Renal pelvis (tissue), 4 donors: Measurements from ENCODE around the gene MEIKIN. TPM values are rescaled to one million over a fixed set of nuclear protein-coding genes. Genes with fewer than 3 reads are reported as not detected.
"Not testable (repeated sequence)": the region's sequence is repeated elsewhere in the genome, so short reads cannot be mapped to it uniquely, and the experiment has no call there.

Experiments used
- DNase-seq: peaks from one replicate; pipeline ENCODE4 v3.0.0-alpha.2; 2013
- polyA plus RNA-seq, 3 donors: library from polyadenylated mRNA; unstranded; fragments of 120-200 nt; gene quantifications; one replicate each; pipeline ENCODE4 v1.2.1, GENCODE V29; 2013; ENCODE audit not compliant: insufficient read length in 3 of 3

Gene MEIKIN
- polyA plus RNA-seq, 3 donors = not detected

- DNase-seq = no peak
Observed at GRCh38 chr5:131812371-131813160, 132.9 kb downstream of the MEIKIN start.

GRCh38 chr5:131810510-131811249, 134.8 kb downstream of the MEIKIN start:
- peak; percentile 2 for DNase-seq

GRCh38 chr5:131796793-131797693, 148.4 kb downstream of the MEIKIN start, which contains the start of gene FNIP1:
FNIP1 (minus strand) TSS chr5:131797017; CDS start chr5:131796921, 96 bp downstream.
- DNase-seq = peak; percentile 98

- peak; percentile 54 for DNase-seq
Observed at GRCh38 chr5:131795879-131796792, 149.3 kb downstream of the MEIKIN start.

- no peak for DNase-seq
Observed at GRCh38 chr5:131795228-131795627, 150.2 kb downstream of the MEIKIN start.

GRCh38 chr5:131794586-131794985, 150.9 kb downstream of the MEIKIN start:
- no peak for DNase-seq

GRCh38 chr5:131792896-131793295, 152.6 kb downstream of the MEIKIN start:
- DNase-seq = no peak

GRCh38 chr5:131791866-131792265, 153.6 kb downstream of the MEIKIN start:
- DNase-seq = no peak

- no peak for DNase-seq
Observed at GRCh38 chr5:131790550-131790949, 154.9 kb downstream of the MEIKIN start.

- DNase-seq = no peak
Observed at GRCh38 chr5:131789765-131790164, 155.7 kb downstream of the MEIKIN start.

GRCh38 chr5:131787736-131788135, 157.7 kb downstream of the MEIKIN start:
- no peak for DNase-seq

GRCh38 chr5:131786900-131787692, 158.4 kb downstream of the MEIKIN start:
- DNase-seq = no peak

- no peak for DNase-seq
Observed at GRCh38 chr5:131786036-131786435, 159.4 kb downstream of the MEIKIN start.

- DNase-seq = no peak
Observed at GRCh38 chr5:131783874-131784273, 161.6 kb downstream of the MEIKIN start.

GRCh38 chr5:131783357-131783756, 162.1 kb downstream of the MEIKIN start:
- no peak for DNase-seq

GRCh38 chr5:131782717-131783116, 162.7 kb downstream of the MEIKIN start:
- DNase-seq = no peak

- not testable (repeated sequence) for DNase-seq
Observed at GRCh38 chr5:131778141-131778540, 167.3 kb downstream of the MEIKIN start.

- DNase-seq = no peak
Observed at GRCh38 chr5:131776450-131776849, 169.0 kb downstream of the MEIKIN start.

- no peak for DNase-seq
Observed at GRCh38 chr5:131774652-131775367, 170.7 kb downstream of the MEIKIN start.
